Endothelial cell of umbilical vein (primary cell): ENCODE results near the gene DACT3.

Experiments used
- CTCF ChIP-seq, 2 donors: IDR thresholded peaks; 1 replicate in 1 of 2; 2 replicates in 1 of 2; pipeline ENCODE4 v1.5.1; 2011; ENCODE audit warnings: low read length in 2 of 2, mild to moderate bottlenecking in 2 of 2, moderate library complexity in 2 of 2, control low read depth in 1 of 2, inconsistent platforms in 1 of 2, low read depth in 1 of 2; ENCODE audit not compliant: insufficient read depth in 1 of 2; ENCODE audit errors: extremely low read depth in 1 of 2
- EZH2 ChIP-seq: IDR thresholded peaks from 2 replicates; pipeline ENCODE4 v1.6.1; 2012; ENCODE audit warnings: borderline replicate concordance, low read depth, mild to moderate bottlenecking, moderate library complexity, low read length, inconsistent platforms; ENCODE audit not compliant: severe bottlenecking
- POLR2A ChIP-seq: IDR thresholded peaks from 2 replicates; pipeline ENCODE4 v1.6.1; 2012; ENCODE audit warnings: low read depth, mild to moderate bottlenecking, control low read depth, low read length
- POLR2AphosphoS5 ChIP-seq: IDR thresholded peaks from 2 replicates; pipeline ENCODE4 v1.6.1; 2012; ENCODE audit warnings: low read depth, mild to moderate bottlenecking, control low read depth, low read length, moderate library complexity; ENCODE audit not compliant: insufficient read depth
- TF ChIP-seq, protein P1 (sequence below): IDR thresholded peaks from 2 replicates; pipeline ENCODE4 v1.6.1; 2011; ENCODE audit not compliant: insufficient read depth, insufficient read length

DNA sequence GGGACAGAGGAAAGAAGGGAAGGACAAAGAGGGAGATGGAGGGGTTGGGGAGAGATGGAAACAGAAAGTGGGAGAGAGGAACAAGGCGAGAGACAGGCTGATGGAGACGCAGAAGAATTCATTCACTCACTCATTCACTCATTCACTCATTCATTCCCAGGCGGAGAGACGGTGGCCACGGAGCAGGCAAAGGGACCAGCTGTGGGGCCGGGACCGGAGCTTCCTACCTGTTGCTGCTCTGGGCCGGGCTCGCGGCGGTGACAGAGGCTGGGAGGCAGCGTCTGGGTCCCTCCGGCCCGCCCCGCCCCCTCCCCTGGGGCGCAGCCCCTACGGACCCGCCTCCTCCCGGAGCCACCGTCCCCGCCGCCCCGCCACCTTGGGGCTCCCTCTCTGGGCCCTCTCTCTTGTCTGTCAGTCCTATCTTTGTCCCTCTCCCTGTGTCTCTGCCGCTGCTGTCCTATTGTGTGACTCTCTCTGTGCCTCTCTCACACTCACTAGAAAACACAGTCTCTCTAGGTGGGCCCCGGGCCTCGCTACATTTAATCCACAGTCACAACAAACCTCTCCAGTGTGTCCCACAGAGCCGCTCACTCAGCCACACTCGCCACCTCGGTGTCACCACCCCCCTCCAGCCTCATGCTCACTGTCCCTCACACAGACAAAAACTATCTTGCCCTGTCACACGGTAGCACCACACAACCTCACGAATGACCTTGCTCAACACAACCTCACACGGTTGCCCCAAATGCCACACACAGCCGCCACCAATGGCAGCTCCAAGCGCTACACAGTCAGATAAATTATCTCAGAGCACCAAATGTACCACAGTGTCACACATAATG lies 24.8 kb downstream of the DACT3 start, which contains the start of gene GNG8:
- no peak for TF ChIP-seq POLR2A
- no peak for TF ChIP-seq CTCF (IDR thresholded peaks at IDR 0.05; ENCODE audit: extremely low read depth in 1 of 2, insufficient read depth in 1 of 2, low read depth in 1 of 2, low read length in 2 of 2)
- TF ChIP-seq EZH2: no peak
- no peak for TF ChIP-seq POLR2AphosphoS5
- TF ChIP-seq, protein P1, sequence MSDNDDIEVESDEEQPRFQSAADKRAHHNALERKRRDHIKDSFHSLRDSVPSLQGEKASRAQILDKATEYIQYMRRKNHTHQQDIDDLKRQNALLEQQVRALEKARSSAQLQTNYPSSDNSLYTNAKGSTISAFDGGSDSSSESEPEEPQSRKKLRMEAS: no peak
